Liver (tissue), 9 donors: ENCODE results near the gene TLR5. TPM values are rescaled to one million over a fixed set of nuclear protein-coding genes. Genes with fewer than 3 reads are reported as not detected.

ENCODE experiments used
- DNase-seq: peaks from one replicate; pipeline ENCODE4 v3.0.0-alpha.2; 2017; ENCODE audit warnings: low spot score
- H3K27ac ChIP-seq, 2 donors: one replicate each; pipeline ENCODE4 v1.7.0; 2013; ENCODE audit warnings: inconsistent platforms in 2 of 2, low read length in 2 of 2, control low read depth in 1 of 2, low read depth in 1 of 2, mild to moderate bottlenecking in 1 of 2
- H3K27me3 ChIP-seq, 4 donors: one replicate each; pipeline versions ENCODE4 v1.6.1 to v1.7.0; 2013; ENCODE audit warnings: low read length in 3 of 4, inconsistent platforms in 1 of 4, mild to moderate bottlenecking in 1 of 4, moderate library complexity in 1 of 4; ENCODE audit not compliant: control insufficient read depth in 4 of 4, insufficient read depth in 4 of 4
- H3K36me3 ChIP-seq, 4 donors: one replicate each; pipeline versions ENCODE4 v1.6.1 to v1.7.0; 2013; ENCODE audit warnings: low read length in 3 of 4, mild to moderate bottlenecking in 3 of 4, low read depth in 1 of 4, moderate library complexity in 1 of 4; ENCODE audit not compliant: control insufficient read depth in 4 of 4, insufficient read depth in 3 of 4
- H3K4me1 ChIP-seq, 4 donors: one replicate each; pipeline versions ENCODE4 v1.6.1 to v1.7.0; 2013; ENCODE audit warnings: low read length in 3 of 4, mild to moderate bottlenecking in 3 of 4, moderate library complexity in 1 of 4; ENCODE audit not compliant: control insufficient read depth in 4 of 4, insufficient read depth in 4 of 4
- H3K4me3 ChIP-seq, 3 donors: one replicate each; pipeline versions ENCODE4 v1.6.1 to v1.7.0; 2013; ENCODE audit warnings: low read length in 3 of 3, control low read depth in 1 of 3, low read depth in 1 of 3, mild to moderate bottlenecking in 1 of 3
- H3K9ac ChIP-seq, 2 donors: one replicate each; pipeline ENCODE4 v1.7.0; 2013; ENCODE audit warnings: low read length in 2 of 2, mild to moderate bottlenecking in 2 of 2, moderate library complexity in 2 of 2, control low read depth in 1 of 2, low read depth in 1 of 2
- H3K9me3 ChIP-seq, 4 donors: one replicate each; pipeline versions ENCODE4 v1.6.1 to v1.7.0; 2013; ENCODE audit warnings: low read length in 3 of 4; ENCODE audit not compliant: control insufficient read depth in 4 of 4
- EGR1 ChIP-seq, 2 donors: IDR thresholded peaks; 2 replicates each; pipeline ENCODE4 v1.6.1; 2016 to 2018; ENCODE audit warnings: antibody characterized with exemption in 2 of 2, low read depth in 2 of 2
- FOXA1 ChIP-seq: IDR thresholded peaks from 2 replicates; pipeline ENCODE4 v1.6.1; 2016; ENCODE audit warnings: antibody characterized with exemption
- FOXA2 ChIP-seq: IDR thresholded peaks from 2 replicates; pipeline ENCODE4 v1.6.1; 2016; ENCODE audit warnings: antibody characterized with exemption
- GABPA ChIP-seq, 2 donors: IDR thresholded peaks in 1 of 2; conservative IDR thresholded peaks in 1 of 2; 2 replicates each; pipeline ENCODE4 v1.6.1; 2016; ENCODE audit warnings: antibody characterized with exemption in 2 of 2, mild to moderate bottlenecking in 1 of 2, moderate library complexity in 1 of 2
- HNF4A ChIP-seq, 2 donors: conservative IDR thresholded peaks; 2 replicates each; pipeline ENCODE4 v1.6.1; 2016; ENCODE audit warnings: antibody characterized with exemption in 2 of 2, mild to moderate bottlenecking in 2 of 2
- HNF4G ChIP-seq: IDR thresholded peaks from 2 replicates; pipeline ENCODE4 v1.6.1; 2016; ENCODE audit warnings: antibody characterized with exemption
- NR2F2 ChIP-seq: IDR thresholded peaks from 2 replicates; pipeline ENCODE4 v1.6.1; 2016; ENCODE audit warnings: antibody characterized with exemption
- RAD21 ChIP-seq, 2 donors: IDR thresholded peaks; 2 replicates each; pipeline ENCODE4 v1.6.1; 2016; ENCODE audit warnings: antibody characterized with exemption in 2 of 2, mild to moderate bottlenecking in 2 of 2
- RXRA ChIP-seq, 2 donors: IDR thresholded peaks; 2 replicates each; pipeline ENCODE4 v1.6.1; 2017 to 2018; ENCODE audit warnings: antibody characterized with exemption in 2 of 2, mild to moderate bottlenecking in 1 of 2
- SP1 ChIP-seq: IDR thresholded peaks from 2 replicates; pipeline ENCODE4 v1.6.1; 2018; ENCODE audit warnings: antibody characterized with exemption, mild to moderate bottlenecking
- TAF1 ChIP-seq: conservative IDR thresholded peaks from 2 replicates; pipeline ENCODE4 v1.6.1; 2016; ENCODE audit warnings: antibody characterized with exemption, mild to moderate bottlenecking
- WGBS: extraction: QIAGEN DNeasy Blood & Tissue Kit; methylation state at CpG from one replicate; pipeline ENCODE4 v1.1.7; 2013; 5-methylcytosine and 5-hydroxymethylcytosine counted together
- polyA plus RNA-seq, 2 donors: library from polyadenylated mRNA; stranded (reverse) in 1 of 2; unstranded in 1 of 2; fragments of 200-250 nt in 1 of 2; fragments of >200 nt in 1 of 2; fragmentation: Nextera tagmentation in 1 of 2; extraction: Ambion mirVana in 1 of 2; gene quantifications; one replicate each; pipeline versions ENCODE4 v1.2.1 to v1.2.3, GENCODE V29; 2013 to 2015
- total RNA-seq, 2 donors: library from RNA; depleted of rRNA; stranded (reverse); fragments of >200 nt; gene quantifications; one replicate each; pipeline ENCODE4 v1.2.3, GENCODE V29; 2014
- TF ChIP-seq, protein P1 (sequence below): IDR thresholded peaks from 2 replicates; pipeline ENCODE4 v1.6.1; 2016; ENCODE audit warnings: antibody characterized with exemption, mild to moderate bottlenecking
- TF ChIP-seq, protein P2 (sequence below): IDR thresholded peaks from 2 replicates; pipeline ENCODE4 v1.6.1; 2016; ENCODE audit warnings: antibody characterized with exemption
- donor health status: healthy.
- donor health status: healthy.
- donor health status: healthy.
- donor health status: healthy.
- donor health status: healthy.

TLR5 gene
- total and polyA plus RNA-seq, 4 donors, result 0.93 to 2.4 (median 1.5) TPM

DNA sequence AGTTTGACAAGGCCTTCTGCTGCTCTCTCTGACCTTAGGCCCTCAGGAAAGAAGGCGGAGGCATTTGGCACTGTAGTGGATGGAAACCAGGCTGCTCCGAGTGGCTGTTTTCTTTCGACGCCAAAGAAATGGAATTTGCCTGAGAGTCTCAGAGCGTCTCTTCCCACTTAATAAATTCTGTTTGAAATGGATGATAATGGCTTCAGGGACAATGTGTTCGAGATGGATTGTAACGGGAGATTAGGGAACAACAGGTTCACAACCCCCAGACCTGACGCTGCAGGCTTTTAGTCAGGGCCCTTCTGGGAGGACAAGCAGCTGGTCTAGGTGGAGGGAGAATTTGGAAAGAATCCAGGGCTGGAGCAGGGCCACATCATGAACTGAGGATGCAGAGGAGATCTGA is 58.6 kb downstream of the TLR5 start:
- no peak for DNase-seq
- Histone ChIP-seq H3K27ac (no peak overlapping the region), H3K9ac (no peak overlapping the region), H3K9me3 (no peaks in the 10 kb centered on the region), H3K36me3 (no peaks in the 10 kb centered on the region), H3K27me3 (no peaks in the 10 kb centered on the region), H3K4me1 (peaks cover 0 to 11% (median 4%) of the 10 kb centered on the region in 4 donors), H3K4me3 (no peak overlapping the region)
- 90% methylated on average over 8 of the region's 8 CpGs for WGBS
- TF ChIP-seq, protein P1, sequence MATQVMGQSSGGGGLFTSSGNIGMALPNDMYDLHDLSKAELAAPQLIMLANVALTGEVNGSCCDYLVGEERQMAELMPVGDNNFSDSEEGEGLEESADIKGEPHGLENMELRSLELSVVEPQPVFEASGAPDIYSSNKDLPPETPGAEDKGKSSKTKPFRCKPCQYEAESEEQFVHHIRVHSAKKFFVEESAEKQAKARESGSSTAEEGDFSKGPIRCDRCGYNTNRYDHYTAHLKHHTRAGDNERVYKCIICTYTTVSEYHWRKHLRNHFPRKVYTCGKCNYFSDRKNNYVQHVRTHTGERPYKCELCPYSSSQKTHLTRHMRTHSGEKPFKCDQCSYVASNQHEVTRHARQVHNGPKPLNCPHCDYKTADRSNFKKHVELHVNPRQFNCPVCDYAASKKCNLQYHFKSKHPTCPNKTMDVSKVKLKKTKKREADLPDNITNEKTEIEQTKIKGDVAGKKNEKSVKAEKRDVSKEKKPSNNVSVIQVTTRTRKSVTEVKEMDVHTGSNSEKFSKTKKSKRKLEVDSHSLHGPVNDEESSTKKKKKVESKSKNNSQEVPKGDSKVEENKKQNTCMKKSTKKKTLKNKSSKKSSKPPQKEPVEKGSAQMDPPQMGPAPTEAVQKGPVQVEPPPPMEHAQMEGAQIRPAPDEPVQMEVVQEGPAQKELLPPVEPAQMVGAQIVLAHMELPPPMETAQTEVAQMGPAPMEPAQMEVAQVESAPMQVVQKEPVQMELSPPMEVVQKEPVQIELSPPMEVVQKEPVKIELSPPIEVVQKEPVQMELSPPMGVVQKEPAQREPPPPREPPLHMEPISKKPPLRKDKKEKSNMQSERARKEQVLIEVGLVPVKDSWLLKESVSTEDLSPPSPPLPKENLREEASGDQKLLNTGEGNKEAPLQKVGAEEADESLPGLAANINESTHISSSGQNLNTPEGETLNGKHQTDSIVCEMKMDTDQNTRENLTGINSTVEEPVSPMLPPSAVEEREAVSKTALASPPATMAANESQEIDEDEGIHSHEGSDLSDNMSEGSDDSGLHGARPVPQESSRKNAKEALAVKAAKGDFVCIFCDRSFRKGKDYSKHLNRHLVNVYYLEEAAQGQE, result no peak
- TF ChIP-seq EGR1 (IDR thresholded peaks at IDR 0.05; ENCODE audit: low read depth in 2 of 2) (no peak), NR2F2 (peak; percentile 58), SP1 (no peak)

DNA sequence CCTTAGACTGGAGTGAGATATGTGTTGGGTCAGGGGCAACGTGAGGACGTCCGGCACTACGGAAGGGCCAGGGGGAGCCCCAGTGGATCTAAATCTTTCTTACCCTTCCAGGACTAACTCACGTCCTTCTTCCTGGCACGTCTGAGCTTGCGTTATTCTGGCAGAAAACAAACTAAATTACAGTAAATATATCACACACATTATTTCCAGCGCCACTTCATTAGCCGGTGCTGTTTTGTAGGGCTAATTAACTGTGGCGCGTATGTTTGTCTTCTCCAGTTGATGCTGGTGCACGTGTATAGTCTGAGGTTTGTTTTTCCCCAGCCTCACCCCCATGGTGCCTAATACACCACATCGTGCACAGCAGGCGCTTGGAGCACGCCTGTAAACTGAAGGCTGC is 59.2 kb downstream of the TLR5 start:
- Histone ChIP-seq H3K27ac (no peak overlapping the region), H3K4me1 (peaks cover 2 to 17% (median 7%) of the 10 kb centered on the region in 4 donors), H3K9ac (no peak overlapping the region), H3K36me3 (no peaks in the 10 kb centered on the region), H3K9me3 (no peaks in the 10 kb centered on the region), H3K4me3 (no peak overlapping the region), H3K27me3 (no peaks in the 10 kb centered on the region)
- no peak for DNase-seq
- TF ChIP-seq RXRA (IDR thresholded peaks at IDR 0.05) (no peak), HNF4A (conservative IDR thresholded peaks at IDR 0.05) (no peak), HNF4G (no peak), SP1 (no peak), FOXA1 (no peak), TAF1 (no peak), FOXA2 (no peak), EGR1 (IDR thresholded peaks at IDR 0.05; ENCODE audit: low read depth in 2 of 2) (no peak), RAD21 (IDR thresholded peaks at IDR 0.05) (no peak), GABPA (IDR thresholded peaks at IDR 0.05 in 1 of 2, conservative IDR thresholded peaks at IDR 0.05 in 1 of 2) (no peak)
- TF ChIP-seq, protein P2, sequence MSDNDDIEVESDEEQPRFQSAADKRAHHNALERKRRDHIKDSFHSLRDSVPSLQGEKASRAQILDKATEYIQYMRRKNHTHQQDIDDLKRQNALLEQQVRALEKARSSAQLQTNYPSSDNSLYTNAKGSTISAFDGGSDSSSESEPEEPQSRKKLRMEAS, result no peak
- TF ChIP-seq, protein P1, result no peak
- WGBS, result 94% methylated on average over 15 of the region's 15 CpGs
